GM12873 (cell line): ENCODE data around the gene GAN.

ENCODE experiments used
- CTCF ChIP-seq: IDR thresholded peaks from 2 replicates; pipeline ENCODE4 v1.5.1; 2012; ENCODE audit warnings: low read depth, mild to moderate bottlenecking, moderate library complexity, low read length, control low read depth; ENCODE audit not compliant: insufficient read depth; ENCODE audit errors: missing control alignments

Gene GAN

GRCh38 chr16:81371106-81371505 is 56.3 kb downstream of the GAN start:
- no peak for TF ChIP-seq CTCF

GRCh38 chr16:81374550-81374949 is 59.8 kb downstream of the GAN start:
- TF ChIP-seq CTCF: no peak

- no peak for TF ChIP-seq CTCF
Measured at GRCh38 chr16:81376880-81377279, 62.1 kb downstream of the GAN start.

- TF ChIP-seq CTCF: no peak
Measured at GRCh38 chr16:81378049-81378448, 63.3 kb downstream of the GAN start.

- TF ChIP-seq CTCF: no peak
Measured at GRCh38 chr16:81380932-81381331, 66.2 kb downstream of the GAN start.

GRCh38 chr16:81384006-81384405 is 69.2 kb downstream of the GAN start:
- TF ChIP-seq CTCF: no peak

- TF ChIP-seq CTCF: no peak
Measured at GRCh38 chr16:81385031-81385756, 70.4 kb downstream of the GAN start.
